OCI-LY1 (cell line): Measurements from ENCODE around the gene FARS2.

Experiments used
- H2AFZ ChIP-seq: fragments of 200-600 bp; sonication (generic), shearing (Covaris generic); 2 replicates; pipeline ENCODE4 v1.6.0; 2014; ENCODE audit warnings: antibody characterized with exemption, mild to moderate bottlenecking, low read length
- H3F3A ChIP-seq: fragments of 200-600 bp; sonication (generic), shearing (Covaris generic); 2 replicates; pipeline ENCODE4 v1.6.0; 2014; ENCODE audit warnings: mild to moderate bottlenecking, antibody characterized with exemption, low read length, moderate library complexity; ENCODE audit not compliant: insufficient read depth
- H3K27ac ChIP-seq: fragments of 200-600 bp; sonication (generic); 2 replicates; pipeline ENCODE4 v1.5.1; 2014; ENCODE audit warnings: low read length, mixed run types, mild to moderate bottlenecking, low read depth; ENCODE audit not compliant: poor library complexity, severe bottlenecking
- H3K27me3 ChIP-seq: fragments of 200-600 bp; sonication (generic); 2 replicates; pipeline ENCODE4 v1.6.0; 2014; ENCODE audit warnings: antibody characterized with exemption, mild to moderate bottlenecking, low read length, moderate library complexity; ENCODE audit not compliant: insufficient read depth
- H3K36me3 ChIP-seq: fragments of 200-600 bp; sonication (generic); 2 replicates; pipeline ENCODE4 v1.6.1; 2014; ENCODE audit warnings: mild to moderate bottlenecking, antibody characterized with exemption, low read length, moderate library complexity, mixed read lengths; ENCODE audit not compliant: insufficient read depth
- H3K4me1 ChIP-seq: fragments of 200-600 bp; sonication (generic); 2 replicates; pipeline ENCODE4 v1.5.1; 2014; ENCODE audit warnings: mild to moderate bottlenecking, low read length, moderate library complexity; ENCODE audit not compliant: insufficient read depth, severe bottlenecking
- H3K4me2 ChIP-seq: fragments of 200-600 bp; sonication (generic), shearing (Covaris generic); 2 replicates; pipeline ENCODE4 v1.6.1; 2014; ENCODE audit warnings: low read length
- H3K4me3 ChIP-seq: fragments of 200-600 bp; sonication (generic); 2 replicates; pipeline ENCODE4 v1.5.1; 2014; ENCODE audit warnings: low read length, low read depth, mild to moderate bottlenecking, mixed read lengths; ENCODE audit not compliant: poor library complexity, severe bottlenecking
- H3K79me2 ChIP-seq: fragments of 200-600 bp; shearing (Covaris generic); 2 replicates; pipeline ENCODE4 v1.6.1; 2016; ENCODE audit warnings: mixed run types, low read length, mixed read lengths; ENCODE audit not compliant: insufficient read depth
- H3K9ac ChIP-seq: fragments of 200-600 bp; sonication (generic), shearing (Covaris generic); 2 replicates; pipeline ENCODE4 v1.6.1; 2014; ENCODE audit warnings: mild to moderate bottlenecking, low read length, mixed read lengths
- H3K9me2 ChIP-seq: fragments of 200-600 bp; sonication (generic), shearing (Covaris generic); 2 replicates; pipeline ENCODE4 v1.6.1; 2014; ENCODE audit warnings: low read depth, mild to moderate bottlenecking, low read length, mixed read lengths
- H3K9me3 ChIP-seq: fragments of 200-600 bp; shearing (Covaris generic); 2 replicates; pipeline ENCODE4 v1.6.1; 2014; ENCODE audit warnings: low read length, mixed read lengths
- H4K20me1 ChIP-seq: fragments of 200-600 bp; sonication (generic), shearing (Covaris generic); 2 replicates; pipeline ENCODE4 v1.6.0; 2016; ENCODE audit warnings: mild to moderate bottlenecking, low read length; ENCODE audit not compliant: insufficient read depth
- CTCF ChIP-seq: fragments of 200-600 bp; sonication (generic), shearing (Covaris generic); IDR thresholded peaks from 2 replicates; pipeline ENCODE4 v1.5.1; 2017; ENCODE audit warnings: mild to moderate bottlenecking, antibody characterized with exemption, low read length, moderate library complexity, mixed read lengths
- EZH2 ChIP-seq: fragments of 200-600 bp; sonication (generic), shearing (Covaris generic); IDR thresholded peaks from 2 replicates; pipeline ENCODE4 v1.8.0; 2017; ENCODE audit warnings: borderline replicate concordance, mixed run types, mild to moderate bottlenecking, antibody characterized with exemption, low read length, moderate library complexity, mixed read lengths

Gene FARS2

DNA sequence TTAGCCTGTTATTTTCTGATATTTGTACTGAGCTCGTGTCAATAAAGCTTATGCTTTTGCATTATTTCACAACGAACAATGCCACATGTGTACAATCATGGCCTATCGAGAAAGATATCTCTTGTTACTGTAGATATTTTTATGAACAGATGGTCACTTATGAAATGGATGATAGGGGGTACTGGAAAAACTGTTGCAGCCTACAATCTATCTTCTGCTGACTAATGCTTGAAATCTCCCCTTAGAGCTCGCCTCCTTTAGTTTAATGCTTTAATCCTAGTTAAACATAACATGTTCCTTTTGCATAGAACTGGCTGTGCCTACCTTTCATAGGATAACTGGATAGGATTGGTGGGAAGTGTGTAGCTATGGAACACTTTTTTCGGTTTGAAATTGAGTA lies 296.2 kb downstream of the FARS2 start:
- no peak overlapping the region for H3K27ac ChIP-seq
- H2AFZ ChIP-seq, result no peak overlapping the region
- H3K9ac ChIP-seq, result no peak overlapping the region
- no peak overlapping the region for H3K4me2 ChIP-seq
- no peaks in the 10 kb centered on the region for H3K9me3 ChIP-seq
- no peaks in the 10 kb centered on the region for H3K27me3 ChIP-seq
- no peaks in the 10 kb centered on the region for H3K9me2 ChIP-seq
- H3K4me3 ChIP-seq, result no peak overlapping the region
- H3K36me3 ChIP-seq, result no peaks in the 10 kb centered on the region
- TF ChIP-seq CTCF, result no peak
- no peak for TF ChIP-seq EZH2
- peaks cover 6% of the 10 kb centered on the region for H3K4me1 ChIP-seq
- no peaks in the 10 kb centered on the region for H3F3A ChIP-seq
- H4K20me1 ChIP-seq, result no peaks in the 10 kb centered on the region
- H3K79me2 ChIP-seq, result no peaks in the 10 kb centered on the region

DNA sequence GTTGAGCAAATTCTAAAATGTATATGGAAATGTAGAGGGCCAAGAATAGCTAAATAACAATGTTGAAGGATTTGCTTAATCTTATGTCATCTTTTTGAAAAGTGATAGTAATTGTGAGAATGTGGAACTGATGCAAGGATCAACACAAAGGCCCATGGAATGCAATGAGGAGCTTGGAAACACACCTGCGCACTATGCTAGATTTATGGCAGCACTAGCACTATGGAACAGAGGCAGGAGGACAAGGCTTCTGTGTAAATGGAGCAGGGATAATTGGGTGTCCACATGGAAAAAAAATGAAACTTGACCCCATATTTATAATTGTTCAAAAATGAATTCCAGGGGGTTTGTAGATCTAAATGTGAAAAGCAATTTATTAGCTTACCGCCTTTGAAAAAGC lies 298.3 kb downstream of the FARS2 start:
- Histone ChIP-seq H3K36me3 (no peaks in the 10 kb centered on the region), H3K79me2 (no peaks in the 10 kb centered on the region), H2AFZ (no peak overlapping the region), H4K20me1 (no peaks in the 10 kb centered on the region), H3K27ac (no peak overlapping the region), H3F3A (no peaks in the 10 kb centered on the region), H3K9me3 (no peaks in the 10 kb centered on the region), H3K4me1 (no peaks in the 10 kb centered on the region), H3K4me3 (no peak overlapping the region), H3K9me2 (no peaks in the 10 kb centered on the region), H3K27me3 (no peaks in the 10 kb centered on the region), H3K9ac (no peak overlapping the region), H3K4me2 (no peak overlapping the region)
- TF ChIP-seq EZH2 (no peak), CTCF (no peak)

- Histone ChIP-seq H3K9me2 (no peaks in the 10 kb centered on the region), H3K36me3 (no peaks in the 10 kb centered on the region), H3K27ac (no peak overlapping the region), H3K79me2 (no peaks in the 10 kb centered on the region), H3K27me3 (no peaks in the 10 kb centered on the region), H3K4me1 (peaks cover 16% of the 10 kb centered on the region), H3F3A (no peaks in the 10 kb centered on the region), H3K9ac (no peak overlapping the region), H3K9me3 (0 out of 2 replicates have a peak, but pooled peaks cover 2% of the 10 kb centered on the region), H2AFZ (no peak overlapping the region), H3K4me2 (no peak overlapping the region), H4K20me1 (no peaks in the 10 kb centered on the region), H3K4me3 (no peak overlapping the region)
- TF ChIP-seq EZH2 (no peak), CTCF (no peak)
These were observed 301.0 kb downstream of the FARS2 start for GRCh38 chr6:5562277-5562676.
